ENCODE results near the gene MPLKIP.

DNA sequence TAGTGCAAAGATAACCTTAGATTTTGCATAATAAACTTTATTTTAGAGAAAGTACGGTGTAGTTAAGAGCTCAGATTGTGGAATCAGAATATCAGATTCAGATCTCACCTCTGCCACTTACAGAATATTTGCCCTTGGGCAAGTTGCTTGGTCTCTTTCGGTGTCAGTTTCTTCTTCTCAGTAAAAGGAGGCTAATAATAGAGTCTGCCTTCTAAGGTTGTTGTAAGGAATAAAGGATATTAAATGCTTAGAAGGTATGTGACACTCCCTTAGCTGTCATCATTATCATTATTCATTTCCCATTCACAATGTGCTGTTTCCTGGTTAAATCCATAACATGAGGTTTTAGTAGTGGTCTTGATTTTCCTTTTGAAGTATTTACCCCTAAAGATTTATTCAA is 42.2 kb downstream of the MPLKIP start:
- TF ChIP-seq, protein P1, sequence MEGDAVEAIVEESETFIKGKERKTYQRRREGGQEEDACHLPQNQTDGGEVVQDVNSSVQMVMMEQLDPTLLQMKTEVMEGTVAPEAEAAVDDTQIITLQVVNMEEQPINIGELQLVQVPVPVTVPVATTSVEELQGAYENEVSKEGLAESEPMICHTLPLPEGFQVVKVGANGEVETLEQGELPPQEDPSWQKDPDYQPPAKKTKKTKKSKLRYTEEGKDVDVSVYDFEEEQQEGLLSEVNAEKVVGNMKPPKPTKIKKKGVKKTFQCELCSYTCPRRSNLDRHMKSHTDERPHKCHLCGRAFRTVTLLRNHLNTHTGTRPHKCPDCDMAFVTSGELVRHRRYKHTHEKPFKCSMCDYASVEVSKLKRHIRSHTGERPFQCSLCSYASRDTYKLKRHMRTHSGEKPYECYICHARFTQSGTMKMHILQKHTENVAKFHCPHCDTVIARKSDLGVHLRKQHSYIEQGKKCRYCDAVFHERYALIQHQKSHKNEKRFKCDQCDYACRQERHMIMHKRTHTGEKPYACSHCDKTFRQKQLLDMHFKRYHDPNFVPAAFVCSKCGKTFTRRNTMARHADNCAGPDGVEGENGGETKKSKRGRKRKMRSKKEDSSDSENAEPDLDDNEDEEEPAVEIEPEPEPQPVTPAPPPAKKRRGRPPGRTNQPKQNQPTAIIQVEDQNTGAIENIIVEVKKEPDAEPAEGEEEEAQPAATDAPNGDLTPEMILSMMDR (IDR thresholded peaks at IDR 0.05) = no peak
- no peak for TF ChIP-seq ZFX (IDR thresholded peaks at IDR 0.05; ENCODE audit: borderline replicate concordance)

Measured in 22Rv1 (cell line).